ENCODE measurements around the gene NME7.

Gene NME7

DNA sequence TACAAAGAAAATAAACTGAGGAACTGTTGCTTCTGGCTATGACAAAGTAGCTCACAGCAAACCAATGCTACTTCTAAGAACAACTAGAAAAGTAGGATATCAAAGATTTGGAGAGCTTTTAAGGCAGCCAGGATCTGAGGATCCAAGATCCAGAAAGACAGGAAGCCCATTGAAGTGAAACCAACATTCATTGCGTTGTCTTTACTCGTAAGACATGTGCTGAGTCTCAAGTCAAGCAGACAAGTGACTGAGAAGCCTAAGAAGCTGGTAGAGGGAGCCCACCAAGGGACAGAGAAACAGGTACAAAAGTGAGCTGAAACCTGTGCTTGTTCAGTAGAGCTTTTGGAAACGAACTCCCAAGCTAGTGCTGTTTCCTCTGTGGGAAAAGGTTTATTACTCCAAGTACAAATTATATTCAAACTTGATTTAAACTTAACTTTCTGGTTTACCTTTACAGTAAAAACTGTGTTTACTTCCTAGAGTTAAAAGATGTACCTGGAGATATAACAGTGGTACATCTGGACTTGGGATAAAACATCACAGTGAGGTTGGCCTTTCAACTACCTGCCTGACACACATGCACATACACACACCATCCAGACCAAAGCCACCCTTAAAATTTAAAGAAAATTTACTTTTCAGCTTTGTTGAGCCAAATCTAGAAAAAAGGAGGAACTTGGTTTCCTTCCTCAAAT, 41.2 kb downstream of the NME7 start:
- DNase-seq (ENCODE audit: insufficient read length, low spot score) (no peak), FAIRE-seq (peak; percentile 59)
- TF ChIP-seq POLR2A (IDR thresholded peaks at IDR 0.05; ENCODE audit: low read depth, low read length) (no peak), TAF1 (IDR thresholded peaks at IDR 0.05; ENCODE audit: low read depth, low read length) (no peak), POLR2AphosphoS5 (IDR thresholded peaks at IDR 0.05; ENCODE audit: low read depth, low read length) (no peak), POU2F2 (IDR thresholded peaks at IDR 0.05; ENCODE audit: low read depth, low read length) (no peak), PAX5 (IDR thresholded peaks at IDR 0.05; ENCODE audit: insufficient read depth, low read length, severe bottlenecking) (no peak), SPI1 (IDR thresholded peaks at IDR 0.05; ENCODE audit: low read depth, low read length) (no peak)

DNA sequence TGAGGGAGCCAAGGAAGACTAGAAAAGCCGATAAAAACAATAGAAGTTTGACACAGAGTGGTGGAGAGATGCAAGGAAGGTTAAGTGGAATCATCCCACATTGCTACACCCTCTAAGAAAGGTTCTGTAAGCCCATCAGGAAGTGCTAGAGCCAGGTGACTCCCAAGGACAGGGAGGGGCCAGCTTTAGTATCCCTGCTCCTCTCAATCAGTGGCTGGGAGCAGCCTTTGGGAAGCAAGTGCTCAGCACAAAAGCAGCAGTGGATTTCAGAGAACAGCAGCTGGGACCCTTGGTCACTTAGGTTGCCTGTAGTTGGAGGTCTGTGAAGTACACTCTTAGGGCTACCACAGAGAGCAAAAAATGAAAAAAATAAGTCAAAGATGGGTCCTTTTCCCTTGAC, 42.5 kb downstream of the NME7 start:
- no peak for TF ChIP-seq PAX5 (IDR thresholded peaks at IDR 0.05; ENCODE audit: insufficient read depth, low read length, severe bottlenecking)
- no peak for TF ChIP-seq POLR2AphosphoS5 (IDR thresholded peaks at IDR 0.05; ENCODE audit: low read depth, low read length)
- TF ChIP-seq POLR2A (IDR thresholded peaks at IDR 0.05; ENCODE audit: low read depth, low read length) = no peak
- TF ChIP-seq POU2F2 (IDR thresholded peaks at IDR 0.05; ENCODE audit: low read depth, low read length) = no peak
- no peak for TF ChIP-seq SPI1 (IDR thresholded peaks at IDR 0.05; ENCODE audit: low read depth, low read length)
- no peak for TF ChIP-seq TAF1 (IDR thresholded peaks at IDR 0.05; ENCODE audit: low read depth, low read length)
- DNase-seq (ENCODE audit: insufficient read length, low spot score) = no peak
- no peak for FAIRE-seq

DNA sequence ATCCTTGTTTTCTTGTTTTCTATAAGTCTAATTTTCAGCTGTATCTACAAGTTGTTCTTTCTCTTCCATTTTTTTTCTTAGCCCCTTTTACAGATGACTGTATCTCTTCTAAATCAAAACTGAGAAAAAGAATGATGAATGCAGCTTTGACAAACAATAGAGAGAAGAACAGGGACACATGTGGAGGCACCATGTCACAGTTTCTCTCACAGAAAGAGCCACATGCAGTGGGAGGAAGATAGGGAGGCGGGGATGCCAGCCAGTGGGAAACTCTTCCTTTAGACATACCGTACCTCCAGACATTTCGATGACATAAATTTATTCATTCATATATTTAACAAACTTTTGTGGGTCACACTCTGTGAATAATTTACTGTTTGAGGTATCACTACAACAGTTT, 45.5 kb downstream of the NME7 start:
- TF ChIP-seq SPI1 (IDR thresholded peaks at IDR 0.05; ENCODE audit: low read depth, low read length) = no peak
- no peak for TF ChIP-seq POLR2AphosphoS5 (IDR thresholded peaks at IDR 0.05; ENCODE audit: low read depth, low read length)
- TF ChIP-seq TAF1 (IDR thresholded peaks at IDR 0.05; ENCODE audit: low read depth, low read length) = no peak
- no peak for TF ChIP-seq POLR2A (IDR thresholded peaks at IDR 0.05; ENCODE audit: low read depth, low read length)
- FAIRE-seq (no peak), DNase-seq (ENCODE audit: insufficient read length, low spot score) (no peak)

DNA sequence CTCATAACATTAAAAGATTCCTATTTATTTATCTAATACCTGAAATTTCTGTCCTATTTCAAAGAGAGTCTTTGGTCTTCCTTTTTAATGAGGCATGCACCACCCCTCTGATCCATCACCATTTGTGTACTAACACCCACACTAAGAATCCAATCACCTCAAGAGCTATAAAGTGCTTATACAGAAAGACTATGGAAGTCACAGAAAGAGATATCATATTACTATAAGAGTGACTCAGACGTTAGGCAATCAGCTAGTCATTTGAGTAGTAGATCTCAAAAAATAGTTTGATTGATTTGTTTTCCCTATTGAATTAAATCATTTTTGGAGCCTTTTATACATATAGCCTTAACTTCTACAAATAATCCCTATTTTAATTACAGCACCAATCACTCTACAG, 46.1 kb downstream of the NME7 start:
- FAIRE-seq = no peak
- no peak for TF ChIP-seq TAF1 (IDR thresholded peaks at IDR 0.05; ENCODE audit: low read depth, low read length)
- no peak for TF ChIP-seq POLR2A (IDR thresholded peaks at IDR 0.05; ENCODE audit: low read depth, low read length)
- TF ChIP-seq POU2F2 (IDR thresholded peaks at IDR 0.05; ENCODE audit: low read depth, low read length) = no peak
- TF ChIP-seq SPI1 (IDR thresholded peaks at IDR 0.05; ENCODE audit: low read depth, low read length) = no peak
- no peak for TF ChIP-seq POLR2AphosphoS5 (IDR thresholded peaks at IDR 0.05; ENCODE audit: low read depth, low read length)
- no peak for TF ChIP-seq PAX5 (IDR thresholded peaks at IDR 0.05; ENCODE audit: insufficient read depth, low read length, severe bottlenecking)

DNA sequence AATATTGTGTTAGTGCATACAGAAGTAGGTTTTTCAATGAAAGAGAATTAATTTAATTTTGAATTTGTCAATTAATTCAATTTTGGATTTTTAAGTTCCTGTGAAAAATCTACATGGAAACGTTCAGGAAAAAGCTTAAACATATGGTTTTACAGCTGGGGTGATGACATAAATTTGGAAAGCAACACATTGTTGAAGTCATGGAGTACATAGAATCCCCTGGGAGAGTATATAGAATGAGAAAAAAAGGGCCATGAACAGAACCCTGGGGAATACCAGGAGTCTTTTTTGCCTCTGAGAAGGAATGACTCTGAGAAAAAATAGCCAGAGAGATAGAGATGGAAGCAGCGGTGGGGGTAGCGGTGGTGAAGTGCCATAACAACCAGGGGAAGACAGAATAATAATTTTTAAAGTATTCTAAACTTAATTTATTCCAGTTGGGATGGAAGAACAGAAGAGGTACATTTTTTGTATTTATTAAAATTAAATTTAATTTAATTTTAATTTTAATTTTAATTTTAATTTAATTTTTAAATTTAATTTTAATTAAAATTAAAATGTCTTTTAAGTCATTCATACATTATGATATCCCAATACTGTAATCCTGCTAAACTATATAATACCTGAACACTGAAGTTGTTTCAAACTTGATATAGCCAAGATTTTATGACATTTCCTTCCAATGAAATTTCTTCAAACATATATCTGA, 48.9 kb downstream of the NME7 start:
- TF ChIP-seq POLR2AphosphoS5 (IDR thresholded peaks at IDR 0.05; ENCODE audit: low read depth, low read length) = no peak
- TF ChIP-seq TAF1 (IDR thresholded peaks at IDR 0.05; ENCODE audit: low read depth, low read length) = no peak
- TF ChIP-seq POLR2A (IDR thresholded peaks at IDR 0.05; ENCODE audit: low read depth, low read length) = no peak
- no peak for TF ChIP-seq PAX5 (IDR thresholded peaks at IDR 0.05; ENCODE audit: insufficient read depth, low read length, severe bottlenecking)
- no peak for TF ChIP-seq SPI1 (IDR thresholded peaks at IDR 0.05; ENCODE audit: low read depth, low read length)
- no peak for TF ChIP-seq POU2F2 (IDR thresholded peaks at IDR 0.05; ENCODE audit: low read depth, low read length)
- FAIRE-seq = no peak
- DNase-seq (ENCODE audit: insufficient read length, low spot score) = no peak

More for the DNA sequence above, 46.1 kb downstream of the NME7 start:
- no peak for DNase-seq (ENCODE audit: insufficient read length, low spot score)

DNA sequence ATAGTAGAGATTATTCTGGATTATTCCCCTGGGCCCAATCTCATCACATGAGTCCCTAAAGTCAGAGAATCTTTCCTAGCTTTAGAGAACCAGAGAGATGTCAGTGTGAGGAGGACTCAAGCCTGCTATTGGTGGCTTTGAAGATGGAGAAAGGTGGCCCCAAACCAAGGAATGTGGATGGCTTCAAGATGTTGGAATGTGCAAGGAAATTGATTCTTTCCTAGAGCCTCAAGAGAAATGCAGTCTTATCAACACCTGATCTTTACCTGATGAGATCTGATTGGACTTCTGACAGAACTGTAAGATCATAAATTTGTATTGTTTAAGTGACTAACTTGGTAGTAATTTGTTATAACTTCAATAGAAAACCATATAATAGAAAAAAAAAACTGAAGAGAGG, 51.0 kb downstream of the NME7 start:
- no peak for FAIRE-seq
- TF ChIP-seq POLR2AphosphoS5 (IDR thresholded peaks at IDR 0.05; ENCODE audit: low read depth, low read length) = no peak
- TF ChIP-seq PAX5 (IDR thresholded peaks at IDR 0.05; ENCODE audit: insufficient read depth, low read length, severe bottlenecking) = no peak
- TF ChIP-seq POLR2A (IDR thresholded peaks at IDR 0.05; ENCODE audit: low read depth, low read length) = no peak
- TF ChIP-seq TAF1 (IDR thresholded peaks at IDR 0.05; ENCODE audit: low read depth, low read length) = no peak
- TF ChIP-seq SPI1 (IDR thresholded peaks at IDR 0.05; ENCODE audit: low read depth, low read length) = no peak
- no peak for TF ChIP-seq POU2F2 (IDR thresholded peaks at IDR 0.05; ENCODE audit: low read depth, low read length)
- no peak for DNase-seq (ENCODE audit: insufficient read length, low spot score)

DNA sequence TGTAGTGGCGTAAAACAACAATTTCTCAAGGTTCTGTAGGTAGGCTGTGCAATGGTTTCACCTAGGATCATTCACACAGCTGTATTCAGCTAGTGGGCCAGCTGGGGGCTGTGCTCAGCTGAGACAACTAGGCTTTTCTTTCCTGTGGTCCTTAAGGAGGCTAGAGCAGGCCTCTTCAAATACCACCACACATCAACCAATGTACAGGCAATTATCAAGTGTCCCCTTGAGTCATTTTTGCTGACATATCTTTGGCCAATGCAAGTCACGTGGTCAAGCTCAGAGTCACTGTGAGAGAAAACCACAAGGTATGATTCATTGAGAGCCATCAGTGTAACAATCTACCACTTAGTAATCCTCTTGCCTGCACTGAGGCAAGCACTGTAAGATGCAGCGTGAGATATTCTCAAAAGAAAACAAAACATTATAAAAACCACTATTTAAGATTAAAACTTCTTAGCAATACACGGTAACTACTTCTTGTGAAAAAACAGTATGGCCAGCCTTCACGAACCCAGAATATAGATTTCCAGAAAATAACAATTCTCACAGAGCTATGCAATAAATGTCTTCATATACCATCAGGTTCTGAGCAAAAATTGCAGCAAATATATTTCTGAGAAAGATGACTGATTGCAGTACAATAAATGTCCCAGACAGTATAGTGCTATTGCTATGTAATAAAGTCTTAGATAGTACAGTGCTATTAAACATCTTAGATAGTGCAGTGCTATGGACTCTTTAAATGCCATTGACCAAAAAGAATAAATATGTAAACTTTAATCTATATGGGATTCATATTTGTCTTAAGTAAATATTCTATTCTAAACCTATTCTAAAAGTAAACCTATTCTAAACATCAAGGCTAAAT, 55.3 kb downstream of the NME7 start:
- FAIRE-seq (peak; percentile 20), DNase-seq (ENCODE audit: insufficient read length, low spot score) (no peak)
- TF ChIP-seq PAX5 (IDR thresholded peaks at IDR 0.05; ENCODE audit: insufficient read depth, low read length, severe bottlenecking) (no peak), POLR2AphosphoS5 (IDR thresholded peaks at IDR 0.05; ENCODE audit: low read depth, low read length) (no peak), POU2F2 (IDR thresholded peaks at IDR 0.05; ENCODE audit: low read depth, low read length) (no peak), SPI1 (IDR thresholded peaks at IDR 0.05; ENCODE audit: low read depth, low read length) (no peak), POLR2A (IDR thresholded peaks at IDR 0.05; ENCODE audit: low read depth, low read length) (no peak), TAF1 (IDR thresholded peaks at IDR 0.05; ENCODE audit: low read depth, low read length) (no peak)

DNA sequence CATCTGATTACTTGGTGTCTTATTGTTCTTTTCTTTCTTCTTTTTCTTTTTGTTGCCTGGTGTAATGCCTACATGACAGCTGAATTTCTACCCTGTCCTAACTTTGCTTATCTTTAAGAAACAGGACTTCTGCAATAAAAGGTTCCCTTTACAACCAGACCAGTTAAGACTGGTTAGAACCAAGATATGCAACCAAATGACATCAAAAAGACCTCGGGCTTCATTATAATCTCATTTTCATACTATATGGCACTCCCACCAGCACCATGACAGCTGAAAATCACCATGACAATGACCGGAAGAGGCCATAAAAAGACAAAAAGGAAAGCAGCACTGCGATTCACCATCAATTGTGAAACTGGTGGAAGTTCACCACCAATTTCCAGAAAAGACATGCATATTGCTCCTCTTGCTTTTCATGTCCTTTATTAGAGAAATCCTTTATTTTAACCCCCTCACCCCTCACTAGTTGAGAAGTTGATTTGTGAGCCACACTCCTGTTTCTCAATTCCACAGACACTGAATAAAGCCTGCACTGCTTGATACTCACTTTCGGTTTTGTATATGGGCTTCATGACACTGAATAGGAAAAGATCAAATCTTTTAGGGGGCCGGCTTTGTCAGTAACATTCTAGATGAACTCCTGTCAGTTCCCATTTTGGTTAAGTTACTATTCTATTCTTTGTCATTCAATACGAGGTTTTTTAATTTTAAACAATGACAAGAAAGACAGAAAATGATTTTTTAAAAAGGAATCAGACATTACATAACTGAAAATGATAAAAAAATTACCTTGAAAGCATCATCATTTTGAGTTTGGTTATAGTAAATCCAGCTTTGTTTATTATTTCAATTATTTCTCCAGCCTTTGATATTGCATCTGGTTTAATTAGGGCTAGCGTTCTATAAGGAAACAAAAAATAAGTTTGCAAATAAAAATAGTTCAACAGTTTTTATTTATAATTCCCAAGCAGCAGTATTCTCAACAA, 58.1 kb downstream of the NME7 start:
- peak; percentile 72 for FAIRE-seq

More for the DNA sequence above, 58.1 kb downstream of the NME7 start:
- TF ChIP-seq POU2F2 (IDR thresholded peaks at IDR 0.05; ENCODE audit: low read depth, low read length) (no peak), SPI1 (IDR thresholded peaks at IDR 0.05; ENCODE audit: low read depth, low read length) (peak; percentile 16; the same call in 1 of the 2 replicates), PAX5 (IDR thresholded peaks at IDR 0.05; ENCODE audit: insufficient read depth, low read length, severe bottlenecking) (no peak)
- no peak for DNase-seq (ENCODE audit: insufficient read length, low spot score)
